SU-DHL-6 (cell line): Measurements from ENCODE around the gene RIN1.

Experiments
- H2AFZ ChIP-seq: fragments of 200-600 bp; sonication (generic); 2 replicates; pipeline ENCODE4 v1.6.1; 2014; ENCODE audit warnings: low read depth, mild to moderate bottlenecking, moderate library complexity, mixed read lengths, antibody characterized with exemption, low read length; ENCODE audit not compliant: severe bottlenecking
- H3F3A ChIP-seq: fragments of 200-600 bp; shearing (Covaris generic); 2 replicates; pipeline ENCODE4 v1.6.0; 2016; ENCODE audit warnings: antibody characterized with exemption, mild to moderate bottlenecking; ENCODE audit not compliant: insufficient read depth
- H3K27ac ChIP-seq: fragments of 200-600 bp; sonication (generic); 2 replicates; pipeline ENCODE4 v1.5.1; 2016; ENCODE audit warnings: low read depth, mild to moderate bottlenecking, low read length, moderate library complexity, mixed read lengths
- H3K27me3 ChIP-seq: fragments of 200-600 bp; sonication (generic), shearing (Covaris generic); 2 replicates; pipeline ENCODE4 v1.6.0; 2014; ENCODE audit warnings: mild to moderate bottlenecking, low read length
- H3K36me3 ChIP-seq: fragments of 200-600 bp; sonication (generic); 2 replicates; pipeline ENCODE4 v1.6.1; 2014; ENCODE audit warnings: mild to moderate bottlenecking, low read length, mixed read lengths
- H3K4me2 ChIP-seq: fragments of 300-600, 200-600 bp; shearing (Covaris generic), sonication (generic); 2 replicates; pipeline ENCODE4 v1.6.0; 2014; ENCODE audit warnings: low read length, low read depth, mild to moderate bottlenecking; ENCODE audit not compliant: poor library complexity, severe bottlenecking
- H3K4me3 ChIP-seq: fragments of 200-600 bp; sonication (generic); 2 replicates; pipeline ENCODE4 v1.5.1; 2014; ENCODE audit warnings: antibody characterized with exemption, low read length, mild to moderate bottlenecking, mixed read lengths; ENCODE audit not compliant: insufficient read depth, poor library complexity, severe bottlenecking
- H3K79me2 ChIP-seq: fragments of 200-600 bp; sonication (generic); 2 replicates; pipeline ENCODE4 v1.6.1; 2014; ENCODE audit warnings: mild to moderate bottlenecking, low read length, moderate library complexity; ENCODE audit not compliant: insufficient read depth
- H3K9ac ChIP-seq: fragments of 200-600 bp; sonication (generic); 2 replicates; pipeline ENCODE4 v1.7.0; 2014; ENCODE audit warnings: mild to moderate bottlenecking, low read length
- H3K9me2 ChIP-seq: fragments of 200-600 bp; sonication (generic); replicated peaks from 2 replicates; pipeline ENCODE4 v1.6.1; 2014; ENCODE audit warnings: low read length; ENCODE audit not compliant: insufficient read depth
- H3K9me3 ChIP-seq: fragments of 200-600 bp; sonication (generic); 2 replicates; pipeline ENCODE4 v1.6.1; 2014; ENCODE audit warnings: low read length, mixed read lengths; ENCODE audit not compliant: insufficient read depth
- H4K20me1 ChIP-seq: fragments of 200-600 bp; sonication (generic); 2 replicates; pipeline ENCODE4 v1.6.1; 2014; ENCODE audit warnings: low read depth, mild to moderate bottlenecking, antibody characterized with exemption, low read length, moderate library complexity, mixed read lengths
- CTCF ChIP-seq: fragments of 200-600 bp; sonication (generic); IDR thresholded peaks from one replicate; pipeline ENCODE4 v1.5.1; 2017; ENCODE audit warnings: antibody characterized with exemption, mild to moderate bottlenecking, low read length, moderate library complexity; ENCODE audit not compliant: insufficient read depth, poor library complexity, severe bottlenecking
- EZH2phosphoT487 ChIP-seq: fragments of 200-600 bp; sonication (generic), shearing (Covaris generic); conservative IDR thresholded peaks from 2 replicates; pipeline ENCODE4 v1.6.1; 2018; ENCODE audit warnings: mild to moderate bottlenecking, antibody characterized with exemption, low read length, moderate library complexity, mixed read lengths

Gene RIN1

DNA sequence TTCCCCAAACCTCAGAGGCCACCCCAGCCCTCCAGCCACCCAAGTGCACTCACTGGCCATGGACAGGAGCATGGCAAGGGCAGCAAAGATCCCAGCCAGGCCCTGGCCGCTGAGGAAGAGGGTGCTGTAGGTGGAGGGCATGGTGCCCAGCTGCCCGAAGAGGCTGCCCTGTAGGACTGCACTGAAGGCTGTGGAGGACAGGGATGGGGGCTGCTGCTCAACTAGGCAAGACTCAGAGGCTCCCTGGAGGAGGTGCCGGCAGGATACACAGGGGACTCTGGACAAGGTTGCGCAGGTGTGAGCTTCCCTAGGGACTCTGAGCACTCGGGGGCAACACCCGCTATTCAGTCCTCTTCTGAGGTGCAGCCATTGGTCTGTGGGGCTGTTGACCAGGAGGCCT, 32.2 kb upstream of the RIN1 start:
- no peak overlapping the region for H2AFZ ChIP-seq
- H3K27me3 ChIP-seq, result no peaks in the 10 kb centered on the region
- H4K20me1 ChIP-seq, result no peaks in the 10 kb centered on the region
- no peaks in the 10 kb centered on the region for H3K36me3 ChIP-seq
- H3K4me3 ChIP-seq, result no peak overlapping the region
- no peaks in the 10 kb centered on the region for H3K79me2 ChIP-seq
- no peaks in the 10 kb centered on the region for H3K9me3 ChIP-seq
- peaks cover 11% of the 10 kb centered on the region for H3F3A ChIP-seq
- H3K27ac ChIP-seq, result no peak overlapping the region
- no peak overlapping the region for H3K4me2 ChIP-seq
- H3K9ac ChIP-seq, result no peak overlapping the region
- H3K9me2 ChIP-seq, result no peaks in the 10 kb centered on the region
- no peak for TF ChIP-seq CTCF
- TF ChIP-seq EZH2phosphoT487, result no peak

DNA sequence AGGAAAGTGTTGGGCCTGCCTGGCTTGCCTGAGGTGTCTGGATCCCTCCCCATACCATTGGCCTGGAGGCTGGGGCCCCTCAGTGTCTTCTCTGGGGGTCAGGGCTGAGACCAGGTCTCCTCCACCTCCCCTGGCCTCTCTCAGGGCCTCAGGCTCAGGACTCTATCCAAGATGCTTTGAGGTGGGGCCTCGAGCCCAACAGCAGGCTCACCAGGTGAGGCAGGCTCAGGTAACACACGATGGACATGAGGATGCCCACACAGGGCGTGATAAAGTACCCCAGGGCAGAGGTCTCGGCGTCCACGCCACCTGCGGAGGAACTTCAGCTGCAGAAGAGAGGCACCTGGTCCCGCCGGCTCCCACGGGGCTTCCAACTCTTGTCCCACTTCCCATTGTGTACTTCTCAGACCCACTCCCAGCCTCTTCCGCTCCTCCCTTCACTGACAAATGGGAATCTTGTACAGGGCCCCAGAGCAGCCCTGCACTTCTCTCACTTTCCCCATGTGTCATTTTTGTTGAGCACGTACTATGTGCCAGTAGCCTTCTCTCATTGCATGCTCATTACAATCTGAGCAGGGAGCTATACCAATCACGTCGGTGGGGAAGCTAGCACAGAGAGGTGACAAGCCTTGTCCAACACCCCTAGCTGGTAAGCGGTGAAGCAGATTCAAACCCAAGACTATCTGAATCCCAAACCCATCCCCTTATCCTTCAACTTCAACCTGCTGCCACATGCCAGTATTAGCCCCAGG, 31.5 kb upstream of the RIN1 start:
- no peaks in the 10 kb centered on the region for H3K9me2 ChIP-seq
- no peak overlapping the region for H3K4me3 ChIP-seq
- H3K9me3 ChIP-seq, result no peaks in the 10 kb centered on the region
- H3F3A ChIP-seq, result peaks cover 3% of the 10 kb centered on the region; the same call in 1 of the 2 replicates
- no peak overlapping the region for H2AFZ ChIP-seq
- no peaks in the 10 kb centered on the region for H3K79me2 ChIP-seq
- no peaks in the 10 kb centered on the region for H3K27me3 ChIP-seq
- no peak overlapping the region for H3K9ac ChIP-seq
- no peak for TF ChIP-seq CTCF
- no peak for TF ChIP-seq EZH2phosphoT487
- no peaks in the 10 kb centered on the region for H4K20me1 ChIP-seq
- no peak overlapping the region for H3K27ac ChIP-seq
- H3K36me3 ChIP-seq, result no peaks in the 10 kb centered on the region
- no peak overlapping the region for H3K4me2 ChIP-seq

DNA sequence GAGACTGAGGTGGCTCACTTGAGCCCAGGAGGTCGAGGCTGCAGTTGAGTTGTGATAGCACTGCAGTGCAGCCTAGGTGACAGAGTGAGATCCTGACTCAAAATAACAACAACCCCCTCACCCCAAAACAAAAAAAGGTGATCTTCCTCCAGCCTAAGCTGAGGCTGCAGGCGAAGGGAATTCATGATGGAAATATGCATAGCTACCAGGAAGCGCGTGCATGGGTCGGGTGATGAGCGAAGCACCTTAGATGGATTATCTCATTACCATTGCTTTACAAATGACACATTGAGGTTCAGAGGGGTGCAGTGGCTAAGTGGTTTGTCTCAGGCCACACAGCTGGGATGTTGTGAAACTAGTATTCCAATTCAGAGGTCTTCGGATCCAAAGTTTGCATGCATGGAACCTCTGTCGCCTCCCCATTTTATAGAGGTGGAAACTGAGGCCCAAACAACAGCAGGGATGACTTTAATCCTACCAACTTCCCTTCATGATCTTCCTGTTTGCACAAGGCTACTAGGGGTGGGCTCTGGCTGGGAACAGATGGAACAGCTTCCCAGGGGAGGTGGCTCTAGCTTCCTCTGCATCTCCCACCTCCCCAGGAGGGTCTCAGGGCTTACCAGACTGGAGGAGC, 30.7 kb upstream of the RIN1 start:
- H3K9me3 ChIP-seq, result no peaks in the 10 kb centered on the region
- no peak overlapping the region for H3K4me2 ChIP-seq
- H2AFZ ChIP-seq, result no peak overlapping the region
- H3K9me2 ChIP-seq, result no peaks in the 10 kb centered on the region
- TF ChIP-seq EZH2phosphoT487, result no peak
- no peak for TF ChIP-seq CTCF
- no peaks in the 10 kb centered on the region for H3K79me2 ChIP-seq
- H3K36me3 ChIP-seq, result no peaks in the 10 kb centered on the region
- no peak overlapping the region for H3K9ac ChIP-seq
- no peaks in the 10 kb centered on the region for H4K20me1 ChIP-seq
- no peaks in the 10 kb centered on the region for H3F3A ChIP-seq
- H3K27me3 ChIP-seq, result no peaks in the 10 kb centered on the region
- no peak overlapping the region for H3K27ac ChIP-seq
- H3K4me3 ChIP-seq, result no peak overlapping the region
